Measurements from ENCODE around the gene SMC5. TPM values are rescaled to one million over a fixed set of nuclear protein-coding genes. Genes with fewer than 3 reads are reported as not detected.
"Not testable (repeated sequence)": the region's sequence is repeated elsewhere in the genome, so short reads cannot be mapped to it uniquely, and the experiment has no call there.

The SMC5 gene
- total and polyA plus RNA-seq, 7 donors, result 11.4 to 31.6 (median 20.1) TPM

GRCh38 chr9:70395652-70396051, 136.9 kb downstream of the SMC5 start:
- no peak overlapping the region for H3K4me3 ChIP-seq
- 88 to 89% methylated on average over 6 of the region's 6 CpGs for WGBS, 2 donors
- H3K27ac ChIP-seq, result no peak overlapping the region
- no peak for TF ChIP-seq POLR2AphosphoS5 (IDR thresholded peaks at IDR 0.05)
- no peak for TF ChIP-seq POLR2A (IDR thresholded peaks at IDR 0.05)
- TF ChIP-seq CTCF (IDR thresholded peaks at IDR 0.05), result no peak
- TF ChIP-seq EP300 (IDR thresholded peaks at IDR 0.05), result no peak
- no peaks in the 10 kb centered on the region for H3K36me3 ChIP-seq
- no peaks in the 10 kb centered on the region for H3K27me3 ChIP-seq
- H3K4me1 ChIP-seq, result peaks cover 0 to 99% (median 92%) of the 10 kb centered on the region in 4 donors
- no peak for DNase-seq
- intact Hi-C loops (cut with DNase I), result no loop called here
- no peaks in the 10 kb centered on the region for H3K9me3 ChIP-seq

GRCh38 chr9:70398145-70398556, 139.4 kb downstream of the SMC5 start:
- no peak overlapping the region for H3K4me3 ChIP-seq
- no peak for DNase-seq
- H3K27me3 ChIP-seq, result no peaks in the 10 kb centered on the region
- H3K36me3 ChIP-seq, result no peaks in the 10 kb centered on the region
- peak overlapping the region; percentile 23 to 55 (median 38) for H3K27ac ChIP-seq
- intact Hi-C loops (cut with DNase I), result no loop called here
- WGBS, 2 donors, result 17 to 22% methylated on average over 4 of the region's 4 CpGs
- no peaks in the 10 kb centered on the region for H3K9me3 ChIP-seq
- H3K4me1 ChIP-seq, result peaks cover 0 to 99% (median 90%) of the 10 kb centered on the region in 4 donors
- TF ChIP-seq EP300 (IDR thresholded peaks at IDR 0.05), result peak in 1 of 4 donors; percentile 77
- no peak for TF ChIP-seq POLR2A (IDR thresholded peaks at IDR 0.05)
- TF ChIP-seq CTCF (IDR thresholded peaks at IDR 0.05), result no peak
- TF ChIP-seq POLR2AphosphoS5 (IDR thresholded peaks at IDR 0.05), result peak in 2 of 4 donors; percentile 25 to 45

- Histone ChIP-seq H3K27ac (peak overlapping the region in 3 of 4 donors; percentile 28 to 55 (median 48)), H3K4me3 (no peak overlapping the region), H3K9me3 (no peaks in the 10 kb centered on the region), H3K36me3 (no peaks in the 10 kb centered on the region), H3K4me1 (peaks cover 0 to 99% (median 90%) of the 10 kb centered on the region in 4 donors), H3K27me3 (no peaks in the 10 kb centered on the region)
- DNase-seq, result no peak
- intact Hi-C loops (cut with DNase I), result no loop called here
- no peak for TF ChIP-seq CTCF (IDR thresholded peaks at IDR 0.05)
- TF ChIP-seq POLR2A (IDR thresholded peaks at IDR 0.05), result no peak
- no peak for TF ChIP-seq EP300 (IDR thresholded peaks at IDR 0.05)
- TF ChIP-seq POLR2AphosphoS5 (IDR thresholded peaks at IDR 0.05), result no peak
Observed at GRCh38 chr9:70399141-70399540, 140.4 kb downstream of the SMC5 start.

- WGBS, 2 donors, result 80 to 84% methylated on average over 5 of the region's 5 CpGs
- Histone ChIP-seq H3K36me3 (no peaks in the 10 kb centered on the region), H3K4me3 (no peak overlapping the region), H3K4me1 (peaks cover 0 to 99% (median 91%) of the 10 kb centered on the region in 4 donors), H3K9me3 (no peaks in the 10 kb centered on the region), H3K27me3 (no peaks in the 10 kb centered on the region), H3K27ac (peak overlapping the region in 2 of 4 donors; percentile 28 to 55)
- peak; percentile 55 for DNase-seq
- TF ChIP-seq EP300 (IDR thresholded peaks at IDR 0.05) (no peak), CTCF (IDR thresholded peaks at IDR 0.05) (no peak), POLR2AphosphoS5 (IDR thresholded peaks at IDR 0.05) (peak in 1 of 4 donors; percentile 9)
- intact Hi-C loops (cut with DNase I), result no loop called here
Observed at GRCh38 chr9:70400107-70400892, 141.5 kb downstream of the SMC5 start.

- Histone ChIP-seq H3K27ac (peak overlapping the region in 1 of 4 donors; percentile 55), H3K4me1 (peaks cover 0 to 99% (median 93%) of the 10 kb centered on the region in 4 donors)
- H3K27me3 ChIP-seq; H3K36me3 ChIP-seq; H3K4me3 ChIP-seq; intact Hi-C loops (cut with DNase I); DNase-seq; H3K9me3 ChIP-seq: not testable (repeated sequence)
- WGBS, 2 donors, result 95 to 96% methylated on average over 6 of the region's 6 CpGs
Observed at GRCh38 chr9:70401241-70401640, 142.5 kb downstream of the SMC5 start.

Data from sigmoid colon (tissue), 7 donors.